SKM-1 (cell line): ENCODE results near the gene GET3.

Experiments
- DNase-seq: peaks from one replicate; lab custom pipeline; 2025; ENCODE audit not compliant: unreplicated experiment; lab: John Stamatoyannopoulos, UW

Gene GET3

DNA sequence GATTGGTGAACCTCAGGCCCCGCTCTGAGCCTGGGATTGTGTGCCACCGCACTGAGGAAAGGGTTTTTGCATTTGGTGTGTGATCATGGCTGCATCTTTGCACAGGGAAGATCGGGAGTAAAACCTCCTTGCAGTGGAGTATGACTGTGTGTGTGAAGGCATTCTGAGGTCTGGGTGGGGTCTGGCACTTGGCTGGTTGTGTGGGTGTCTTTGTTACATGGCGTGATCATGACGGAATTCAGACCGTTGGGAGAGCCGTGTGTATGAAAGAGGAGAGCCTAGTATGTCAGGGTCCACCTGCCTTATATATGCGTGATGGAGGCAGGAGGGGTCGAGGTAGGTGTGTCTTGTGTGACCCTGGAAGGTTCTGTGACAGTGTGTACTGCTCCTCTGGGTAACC lies 13.6 kb downstream of the GET3 start:
- DNase-seq, result no peak

DNA sequence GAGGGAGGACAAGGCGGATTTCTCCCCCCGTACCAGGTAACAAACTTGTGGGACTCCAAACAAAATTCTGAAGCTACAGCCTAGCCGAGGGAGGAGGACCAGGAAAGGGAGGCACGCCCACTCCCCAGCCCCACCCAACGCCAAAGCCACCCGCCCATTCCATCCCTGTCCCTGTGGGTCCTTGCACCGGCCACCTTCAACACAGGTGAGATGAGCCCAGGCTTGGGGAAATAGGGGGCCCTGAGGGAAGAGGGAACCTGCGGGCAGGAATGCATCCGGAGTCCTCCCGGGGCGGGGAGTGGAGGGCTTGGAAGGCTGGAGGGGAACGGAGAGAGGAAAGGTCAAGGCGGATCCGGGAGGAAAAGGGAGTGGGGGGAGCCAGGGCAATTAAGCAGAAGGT lies 14.3 kb downstream of the GET3 start, which contains the start of gene BEST2:
Gene BEST2 (plus strand): TSS at position 157 of the 400 bp plus-strand sequence. CDS start 802 bp downstream, outside the sequence.
- DNase-seq, result no peak

DNA sequence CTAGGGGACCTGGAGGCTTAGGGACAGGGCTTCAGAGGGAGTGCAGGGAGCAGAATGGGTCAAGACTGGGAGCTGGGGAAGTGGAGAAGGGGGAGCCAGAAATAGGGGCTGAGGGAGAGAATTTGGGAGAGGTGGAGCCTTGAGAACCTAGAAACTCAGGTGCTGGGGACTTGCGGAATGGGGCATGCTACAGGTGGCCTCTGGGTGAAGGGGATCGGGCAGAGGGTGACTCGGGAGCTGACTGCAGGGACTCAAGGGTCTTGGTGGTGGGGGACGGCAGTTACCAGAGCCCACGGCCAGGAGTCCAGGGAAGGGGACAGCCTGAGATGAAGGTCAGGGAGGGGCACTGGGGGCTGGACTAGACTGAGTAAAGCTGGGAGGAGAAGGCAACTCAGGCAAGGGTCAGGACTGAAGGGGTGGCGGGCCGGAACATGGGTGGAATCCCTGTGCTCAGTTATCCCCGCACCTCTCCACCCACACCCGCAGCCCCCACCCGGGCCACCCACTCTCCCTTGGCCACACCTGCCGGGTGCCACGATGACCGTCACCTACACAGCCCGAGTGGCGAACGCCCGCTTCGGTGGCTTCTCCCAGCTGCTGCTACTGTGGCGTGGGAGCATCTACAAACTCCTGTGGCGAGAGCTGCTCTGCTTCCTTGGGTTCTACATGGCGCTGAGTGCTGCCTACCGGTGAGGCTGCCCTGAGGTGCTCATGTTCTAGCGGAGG lies 14.9 kb downstream of the GET3 start:
- no peak for DNase-seq

DNA sequence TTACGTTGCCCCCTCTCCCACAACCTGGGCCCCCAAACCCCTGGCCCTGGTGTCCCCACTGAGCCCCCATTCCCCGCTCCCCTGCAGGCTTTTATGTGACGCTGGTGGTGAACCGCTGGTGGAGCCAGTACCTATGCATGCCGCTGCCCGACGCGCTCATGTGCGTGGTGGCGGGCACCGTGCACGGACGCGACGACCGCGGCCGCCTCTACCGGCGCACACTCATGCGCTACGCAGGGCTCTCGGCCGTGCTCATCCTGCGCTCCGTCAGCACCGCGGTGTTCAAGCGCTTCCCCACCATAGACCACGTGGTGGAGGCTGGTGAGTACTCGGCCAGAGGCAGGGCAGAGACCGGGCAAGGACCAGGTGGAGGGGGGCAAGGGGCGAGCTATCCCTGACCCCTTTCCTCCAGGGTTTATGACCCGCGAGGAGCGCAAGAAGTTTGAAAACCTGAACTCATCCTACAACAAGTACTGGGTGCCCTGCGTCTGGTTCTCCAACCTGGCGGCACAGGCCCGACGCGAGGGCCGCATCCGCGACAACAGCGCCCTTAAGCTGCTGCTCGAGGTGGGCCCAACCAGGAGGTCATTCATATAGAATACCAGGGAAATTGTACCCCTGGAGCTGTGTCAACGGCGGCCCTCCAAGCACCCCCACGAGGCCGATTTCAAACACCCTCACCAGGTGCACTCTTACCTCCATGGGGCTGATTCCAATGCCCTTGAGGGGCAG lies 17.3 kb downstream of the GET3 start:
- DNase-seq, result no peak

DNA sequence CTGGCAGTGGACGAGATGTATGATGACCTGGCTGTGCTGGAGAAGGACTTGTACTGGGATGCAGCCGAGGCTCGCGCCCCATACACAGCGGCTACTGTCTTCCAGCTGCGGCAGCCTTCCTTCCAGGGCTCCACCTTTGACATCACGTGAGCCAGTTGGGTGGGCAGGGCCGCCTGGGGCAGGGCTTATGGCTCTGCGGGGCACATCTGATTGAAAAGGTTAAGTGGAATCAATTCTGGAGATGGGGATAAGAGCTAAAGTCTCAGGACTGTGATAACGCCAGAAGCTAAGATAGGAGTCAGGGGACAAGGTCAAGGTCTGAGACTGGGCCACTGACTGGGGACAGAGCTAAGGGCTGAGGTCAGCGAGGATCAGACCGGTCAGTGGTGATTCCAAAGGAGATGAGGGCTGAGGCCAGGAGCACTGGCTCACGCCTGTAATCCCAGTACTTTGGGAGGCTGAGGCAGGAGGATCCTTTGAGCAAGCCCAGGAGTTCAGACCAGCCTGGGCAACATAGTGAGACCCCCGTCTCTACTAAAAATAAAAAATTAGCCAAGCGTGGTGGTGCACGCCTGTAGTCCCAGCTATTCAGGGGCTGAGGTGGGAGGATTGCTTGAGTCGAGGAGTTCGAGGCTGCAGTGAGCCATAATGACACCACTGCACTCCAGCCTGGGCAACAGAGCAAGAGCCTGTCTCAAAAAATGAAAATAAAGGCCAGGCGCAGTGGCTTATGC lies 19.0 kb downstream of the GET3 start:
- DNase-seq, result no peak

DNA sequence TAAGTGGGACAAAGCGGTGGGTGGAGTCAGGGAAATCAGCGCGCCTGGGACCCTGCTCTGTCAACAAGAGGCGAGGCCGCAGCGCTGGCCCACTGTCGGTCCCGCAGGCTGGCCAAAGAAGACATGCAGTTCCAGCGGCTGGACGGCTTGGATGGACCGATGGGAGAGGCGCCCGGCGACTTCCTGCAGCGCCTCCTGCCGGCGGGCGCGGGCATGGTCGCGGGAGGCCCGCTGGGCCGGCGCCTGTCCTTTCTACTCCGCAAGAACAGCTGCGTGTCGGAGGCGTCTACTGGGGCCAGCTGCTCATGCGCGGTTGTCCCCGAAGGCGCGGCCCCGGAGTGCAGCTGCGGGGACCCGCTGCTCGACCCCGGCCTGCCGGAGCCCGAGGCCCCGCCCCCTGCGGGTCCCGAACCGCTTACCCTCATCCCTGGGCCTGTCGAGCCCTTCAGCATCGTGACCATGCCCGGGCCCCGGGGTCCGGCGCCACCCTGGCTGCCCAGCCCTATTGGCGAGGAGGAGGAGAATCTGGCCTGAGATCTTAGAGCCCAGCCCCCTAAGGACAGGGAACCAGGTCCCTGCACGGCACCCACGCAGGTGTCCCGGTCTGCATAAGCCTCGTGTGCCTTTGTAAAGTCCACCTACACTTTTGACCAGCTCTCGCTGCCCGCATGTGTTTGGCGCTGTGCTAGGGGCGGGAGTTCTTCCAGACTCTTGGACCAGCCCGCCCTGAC lies 20.4 kb downstream of the GET3 start:
- peak; percentile 39 for DNase-seq

DNA sequence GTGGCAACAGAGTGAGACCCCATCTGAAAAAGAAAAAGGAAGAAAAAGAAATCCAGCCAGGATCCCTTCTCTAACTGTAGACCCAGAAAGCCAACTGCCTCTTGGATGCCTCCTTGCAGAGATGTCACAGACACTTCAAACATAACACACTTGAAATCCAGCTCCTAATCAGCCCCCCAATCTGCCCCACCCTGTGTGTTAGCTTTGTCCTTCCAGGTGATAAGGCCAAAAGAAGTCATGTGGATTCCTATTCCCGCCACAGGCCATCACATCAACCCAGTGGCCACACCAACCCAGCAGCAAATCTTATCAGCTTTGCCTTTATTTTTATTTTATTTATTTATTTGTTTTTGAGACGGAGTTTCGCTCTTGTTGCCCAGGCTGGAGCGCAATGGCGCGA lies 22.4 kb downstream of the GET3 start:
- DNase-seq, result no peak

DNA sequence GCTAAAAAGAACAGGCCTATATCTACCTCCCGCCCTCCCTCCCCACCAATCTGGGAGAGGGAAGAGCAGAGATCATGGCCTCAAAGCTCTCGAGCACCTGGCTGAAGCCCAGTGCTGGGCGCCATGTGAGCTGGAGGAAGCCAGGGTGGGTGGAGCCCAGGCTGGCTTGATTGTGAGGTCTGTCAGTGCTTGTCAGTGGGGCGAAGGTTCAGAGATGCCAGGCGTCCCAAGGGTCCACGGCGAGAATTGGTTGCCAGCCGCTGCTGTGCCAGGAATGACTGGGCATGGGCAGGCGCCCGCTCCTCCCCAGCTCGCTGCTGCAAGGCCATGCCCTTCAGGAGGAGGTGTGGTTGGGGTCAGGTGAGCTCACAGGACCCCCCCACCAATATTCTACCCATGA lies 25.8 kb downstream of the GET3 start:
- DNase-seq, result no peak

DNA sequence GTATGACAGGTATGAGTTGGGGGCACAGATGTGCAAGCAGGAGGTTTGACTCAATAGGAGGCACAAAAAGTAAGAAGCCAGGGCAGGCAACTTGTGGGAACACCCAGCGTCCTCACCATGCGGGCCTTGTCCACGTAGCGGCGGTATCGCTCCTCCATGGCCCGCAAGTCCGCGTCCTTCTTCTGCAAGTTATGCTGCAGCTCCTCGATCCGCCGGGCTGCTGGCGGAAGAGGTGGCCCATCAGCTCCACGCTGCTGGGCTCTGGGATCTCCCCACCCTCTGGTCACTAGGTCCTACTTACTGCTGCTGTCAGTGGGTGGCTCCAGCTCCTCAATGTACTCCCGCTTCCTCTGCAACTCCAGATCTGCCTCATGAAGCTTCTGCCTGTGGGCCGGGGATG lies 27.4 kb downstream of the GET3 start:
- no peak for DNase-seq

DNA sequence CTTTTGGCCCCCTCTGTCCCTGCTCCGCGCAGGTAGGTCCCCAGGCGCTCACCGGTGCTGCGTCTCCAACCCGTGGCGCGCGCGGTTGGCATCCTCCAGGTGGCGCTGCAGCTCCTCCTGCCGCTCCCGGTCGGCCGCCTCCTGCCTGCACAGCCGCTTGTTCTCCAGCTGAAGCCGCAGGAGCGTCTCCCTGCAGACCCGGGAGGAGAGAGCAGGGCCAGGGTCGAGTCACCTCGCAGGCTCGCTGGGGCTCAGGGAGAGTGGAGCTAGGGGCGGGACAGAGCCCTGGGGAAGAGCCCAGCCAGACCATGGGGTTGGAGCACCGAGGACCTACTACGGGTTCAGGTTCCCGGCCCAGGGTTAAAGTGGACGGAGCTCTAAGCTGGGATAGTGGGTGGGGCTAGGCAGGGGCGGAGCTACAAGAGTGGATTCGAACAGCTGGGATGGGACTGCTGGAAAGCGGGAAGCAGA lies 28.8 kb downstream of the GET3 start:
- peak; percentile 75 for DNase-seq

DNA sequence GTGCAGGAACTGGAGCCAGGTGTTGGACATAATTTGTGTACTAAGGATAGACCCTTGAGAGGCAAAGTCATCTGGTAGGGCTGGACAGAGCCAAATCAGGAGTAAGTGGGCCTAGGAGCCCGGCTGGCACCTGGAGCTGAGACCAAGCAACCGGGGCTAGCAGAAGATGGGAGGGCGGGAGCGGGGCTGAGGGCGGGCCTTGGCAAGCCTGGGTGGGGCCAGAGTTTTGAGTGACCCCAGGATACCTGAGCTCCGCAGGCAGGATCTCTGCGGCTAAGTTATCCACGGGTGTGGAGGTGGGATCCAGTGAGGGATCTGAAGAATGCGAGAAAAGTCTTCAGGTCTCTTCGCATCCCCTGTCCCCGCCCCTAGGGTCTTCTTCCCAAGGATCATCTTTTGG lies 29.9 kb downstream of the GET3 start:
- no peak for DNase-seq

DNA sequence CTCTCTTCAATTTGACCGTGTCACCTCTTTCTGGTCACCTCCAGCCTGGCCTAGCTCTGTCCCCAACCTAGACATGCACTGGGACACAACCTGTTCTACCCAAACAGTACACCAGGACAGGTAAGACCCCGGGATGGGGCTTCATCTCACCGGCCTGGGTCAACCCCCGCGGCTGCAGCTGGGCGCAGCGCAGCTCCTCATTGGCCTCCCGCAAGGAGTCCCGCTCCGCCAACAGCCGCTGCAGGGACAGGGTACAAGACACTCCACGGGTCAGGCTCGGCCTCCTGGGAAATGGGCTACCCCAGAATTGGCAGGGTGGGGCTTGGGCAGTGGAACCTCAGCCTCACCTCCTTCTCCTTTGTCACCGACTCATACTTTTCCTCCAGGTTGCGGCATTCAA lies 30.4 kb downstream of the GET3 start:
- no peak for DNase-seq

DNA sequence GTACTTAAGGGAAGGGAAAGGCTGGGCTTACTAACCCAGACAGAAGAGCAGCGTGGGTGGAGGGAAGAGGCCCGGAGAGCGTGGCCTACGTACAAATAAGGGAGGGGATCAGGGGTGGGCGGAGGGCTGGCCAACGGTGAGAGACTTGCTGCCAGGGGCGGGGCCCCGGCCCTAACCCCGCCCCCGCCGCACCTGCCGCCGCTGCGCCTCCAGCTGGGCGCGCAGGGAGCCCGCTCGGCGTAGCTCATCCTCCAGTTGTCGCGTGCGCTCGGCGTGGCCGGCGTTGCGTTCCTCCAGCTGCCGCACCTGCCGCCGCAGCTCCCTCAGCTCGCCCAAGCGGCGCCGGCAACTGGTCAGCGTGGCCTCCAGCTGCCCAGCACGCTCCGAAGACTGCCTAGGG lies 32.4 kb downstream of the GET3 start:
- DNase-seq, result no peak

DNA sequence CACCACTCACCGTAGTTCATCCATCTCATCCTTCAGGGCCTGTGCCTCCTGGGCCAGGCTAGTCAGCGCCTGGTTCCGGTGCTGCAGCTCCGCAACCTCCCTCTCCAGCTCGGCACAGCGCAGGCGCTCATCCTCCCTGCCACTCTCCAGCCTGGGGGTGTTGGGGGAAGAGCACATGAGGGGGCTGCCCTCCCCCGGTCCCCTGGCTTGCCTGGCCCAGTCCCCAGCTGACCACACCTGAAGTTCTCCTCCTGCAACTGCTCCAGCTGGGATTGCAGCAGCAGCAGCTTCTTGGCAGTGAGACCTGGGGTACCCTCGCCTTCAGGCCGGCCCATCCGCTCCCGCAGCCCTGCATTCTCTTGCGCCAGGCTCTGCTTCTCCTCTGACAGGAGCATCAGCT lies 33.6 kb downstream of the GET3 start:
- no peak for DNase-seq

DNA sequence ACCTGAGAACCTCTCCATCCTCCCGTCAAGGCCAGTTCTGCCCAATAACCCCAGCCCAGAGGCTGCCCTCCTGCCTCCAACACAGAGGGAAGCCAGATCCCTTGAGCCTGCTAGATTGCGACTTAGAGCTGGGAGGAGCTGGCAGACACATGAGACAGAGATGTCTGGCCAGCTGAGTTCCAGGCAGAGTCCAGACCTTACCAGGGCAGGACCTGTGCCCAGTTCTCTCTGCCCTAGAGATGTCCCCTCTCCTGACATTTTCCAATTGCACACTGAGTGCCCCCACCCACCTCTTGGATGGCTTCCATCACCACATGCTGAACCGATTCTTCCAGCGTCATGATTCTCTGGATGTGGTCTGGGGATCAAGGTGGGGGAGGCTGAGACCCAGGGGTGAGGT lies 35.0 kb downstream of the GET3 start:
- DNase-seq, result no peak

DNA sequence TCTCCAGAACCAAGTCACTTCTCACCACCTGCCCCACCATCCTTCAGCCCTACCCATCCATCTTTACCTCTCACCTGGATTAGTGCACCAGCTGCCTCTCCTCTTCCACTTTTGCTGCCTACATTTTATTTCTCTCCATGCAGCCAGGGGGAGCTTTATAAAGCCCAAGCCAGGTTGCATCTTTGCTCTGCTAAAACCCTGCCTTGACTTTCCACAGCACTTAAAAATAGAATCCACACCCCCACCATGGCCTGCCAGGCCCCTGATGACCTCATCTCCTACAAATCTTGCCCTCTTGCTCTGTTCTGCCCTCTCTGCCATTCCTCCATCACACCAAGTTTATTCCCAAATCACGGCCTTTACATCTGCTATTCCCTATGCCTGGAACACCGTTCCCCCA lies 36.3 kb downstream of the GET3 start:
- DNase-seq, result no peak

DNA sequence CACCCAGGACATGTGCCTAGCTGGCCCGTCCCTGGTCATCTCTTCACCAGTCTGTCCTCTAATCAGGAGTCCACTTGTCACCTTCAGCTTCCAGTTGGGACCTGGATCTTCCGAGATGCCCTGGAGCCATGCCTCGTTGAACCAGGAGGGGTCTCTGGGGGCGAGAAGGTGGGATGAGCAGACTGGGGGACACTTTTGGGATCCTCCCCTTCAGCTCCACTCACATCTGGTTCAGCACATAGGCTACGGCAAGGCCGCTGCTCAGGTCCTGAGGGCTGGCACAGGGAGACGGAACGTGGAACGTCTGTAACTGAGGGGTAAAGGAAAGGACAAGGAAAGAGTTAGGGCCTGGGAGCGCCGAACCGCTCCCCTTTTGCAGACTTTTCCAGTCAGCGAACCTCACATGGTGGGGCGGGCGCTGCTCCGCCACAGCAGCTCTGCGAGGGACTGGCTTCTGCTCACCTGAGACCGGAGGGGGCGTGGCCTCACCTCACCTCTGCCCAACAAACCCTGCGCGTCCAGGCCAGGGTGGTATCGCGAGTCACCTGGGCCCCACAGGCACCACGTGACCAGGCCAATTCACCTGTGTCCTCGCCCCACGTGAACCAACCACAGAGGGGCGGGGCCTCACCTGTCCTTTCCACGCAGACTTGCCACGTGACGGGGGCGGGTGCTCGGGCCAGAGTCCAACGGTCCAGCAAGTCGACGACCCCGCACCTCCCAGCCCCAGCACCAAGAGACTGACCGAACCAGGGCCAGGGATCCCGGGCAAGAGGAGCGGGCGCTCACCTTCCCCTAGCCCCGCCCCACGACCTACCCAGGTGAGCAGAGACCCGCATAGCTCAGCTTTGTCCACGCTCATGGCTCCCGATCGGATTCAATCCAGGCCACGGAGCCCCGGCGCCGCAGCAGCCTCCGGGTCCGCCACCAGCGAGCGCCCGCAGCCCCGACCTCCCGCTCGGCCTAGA lies 37.6 kb downstream of the GET3 start, which contains the start of gene HOOK2:
Gene HOOK2 (minus strand): TSS at position 965 of the 968 bp plus-strand sequence. CDS start 103 bp downstream, at position 862.
- DNase-seq, result no peak

DNA sequence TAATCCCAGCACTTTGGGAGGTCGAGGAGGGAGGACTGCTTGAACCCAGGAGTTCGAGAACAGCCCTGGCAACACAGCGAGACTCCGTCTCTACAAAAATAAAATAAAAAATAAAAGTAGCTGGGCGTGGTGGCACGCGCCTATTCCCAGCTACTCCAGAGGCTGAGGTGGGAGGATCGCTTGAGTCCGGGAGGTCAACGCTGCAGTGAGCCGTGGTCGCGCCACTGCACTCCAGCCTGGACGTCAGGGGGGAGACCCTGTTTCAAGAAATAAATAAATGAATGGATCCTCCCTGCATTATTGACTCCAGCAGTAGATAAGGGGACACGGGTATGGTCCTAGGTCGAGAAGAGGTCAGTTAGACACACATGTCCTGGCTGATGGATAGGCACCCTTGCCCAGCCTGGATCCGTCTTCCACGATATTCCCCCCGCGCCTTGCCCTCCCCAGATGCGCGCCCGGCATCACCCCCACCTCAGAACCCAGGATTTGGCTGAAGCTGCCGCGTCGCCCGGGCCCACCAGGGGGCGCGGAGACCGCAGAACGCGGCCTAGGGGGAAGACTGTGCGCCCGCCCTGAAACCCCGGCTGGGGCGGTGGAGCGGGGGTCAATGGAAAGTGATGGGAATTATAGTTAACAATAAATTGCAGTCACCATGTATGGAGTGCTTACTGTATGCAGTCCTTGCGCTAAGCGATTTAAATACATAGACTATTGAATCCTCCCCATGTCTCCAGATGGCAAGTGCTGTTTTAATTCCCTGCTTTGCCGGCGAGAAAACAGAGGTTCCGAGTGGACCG lies 40.1 kb downstream of the GET3 start:
- DNase-seq, result peak; percentile 60
